A549 (cell line): Measurements from ENCODE around the gene PTX3. TPM values are rescaled to one million over a fixed set of nuclear protein-coding genes. Genes with fewer than 3 reads are reported as not detected.

ENCODE experiments used
- ATAC-seq, 2 experiments: fragments of 200-7000 bp in 1 of 2; fragments of >200 bp in 1 of 2; cut with Nextera tagmentation in 1 of 2; cut with Tn5 transposase in 1 of 2; 3 replicates each; pipeline versions ENCODE4 v1.8.0 to v1.9.1; 2018 to 2020; ENCODE audit warnings: mild to moderate bottlenecking in 1 of 2, moderate library complexity in 1 of 2
- CTCF ChIA-PET: fragments of 300-600 bp; sonication (Branson Sonifier 250); formaldehyde crosslinking; extraction: SDS; loops from one replicate; lab custom pipeline; 2021; ENCODE audit warnings: antibody characterized with exemption, inconsistent platforms; lab: Yijun Ruan, JAX
- POLR2A ChIA-PET: fragments of 350-600 bp; formaldehyde crosslinking; extraction: SDS; loops from one replicate; lab custom pipeline; 2021; ENCODE audit warnings: antibody characterized with exemption, inconsistent platforms; lab: Yijun Ruan, JAX
- DNase-seq, 2 experiments: peaks; one replicate each; pipeline versions ENCODE4 v3.0.0 to v3.0.0-alpha.2; 2011 to 2016; ENCODE audit warnings: low read depth in 1 of 2, low spot score in 1 of 2
- FAIRE-seq: peaks from 2 replicates; lab custom pipeline; 2011; peaks lifted over from hg19 to GRCh38; lab: Jason Lieb, UNC
- H3K27ac ChIP-seq, 2 experiments: fragments of >200 bp; sonication (Bioruptor Twin); formaldehyde crosslinking; 3 replicates each; pipeline ENCODE4 v1.5.1; 2016 to 2017
- H3K4me1 ChIP-seq: fragments of >200 bp; sonication (Bioruptor Twin); formaldehyde crosslinking; 3 replicates; pipeline ENCODE4 v1.6.1; 2016
- H3K4me2 ChIP-seq: fragments of >200 bp; sonication (Bioruptor Twin); formaldehyde crosslinking; 3 replicates; pipeline ENCODE4 v1.6.1; 2016
- H3K4me3 ChIP-seq: fragments of >200 bp; sonication (Bioruptor Twin); formaldehyde crosslinking; 3 replicates; pipeline ENCODE4 v1.5.1; 2016
- H3K9me3 ChIP-seq: fragments of >200 bp; sonication (Bioruptor Twin); formaldehyde crosslinking; 3 replicates; pipeline ENCODE4 v1.6.1; 2016
- BHLHE40 ChIP-seq: IDR thresholded peaks from 2 replicates; pipeline ENCODE4 v1.6.1; 2012; ENCODE audit warnings: low read depth, low read length, inconsistent platforms
- CHD2 ChIP-seq: fragments of 150-350 bp; IDR thresholded peaks from 2 replicates; pipeline ENCODE4 v1.6.1; 2014; ENCODE audit warnings: low read length; ENCODE audit not compliant: partially characterized antibody
- EHMT2 ChIP-seq: fragments of 200-600 bp; sonication (generic); IDR thresholded peaks from 2 replicates; pipeline ENCODE4 v1.6.1; 2016; ENCODE audit warnings: antibody characterized with exemption, low read depth, mild to moderate bottlenecking, moderate library complexity
- EP300 ChIP-seq, 2 experiments: fragments of >200 bp; sonication (Bioruptor Twin); formaldehyde crosslinking; IDR thresholded peaks; 2 replicates in 1 of 2; 3 replicates in 1 of 2; pipeline ENCODE4 v1.6.1; 2016 to 2017
- FOSL2 ChIP-seq, 2 experiments: fragments of 450-650 bp in 1 of 2; fragments of >200 bp in 1 of 2; sonication (Bioruptor Twin) in 1 of 2; formaldehyde crosslinking; IDR thresholded peaks; 2 replicates each; pipeline versions ENCODE4 v1.5.0 to v1.6.1; 2016 to 2020; ENCODE audit warnings: mild to moderate bottlenecking in 1 of 2, moderate library complexity in 1 of 2
- FOXS1 ChIP-seq: fragments of 250-450 bp; sonication (Bioruptor Pico); IDR thresholded peaks from 2 replicates; pipeline ENCODE4 v1.5.0; 2020; ENCODE audit warnings: mild to moderate bottlenecking, moderate library complexity
- HOXB13 ChIP-seq: fragments of 250-450 bp; sonication (Bioruptor Pico); IDR thresholded peaks from 2 replicates; pipeline ENCODE4 v1.5.0; 2020; ENCODE audit warnings: low read depth, mild to moderate bottlenecking, moderate library complexity
- HOXB5 ChIP-seq: fragments of 250-450 bp; sonication (Bioruptor Pico); IDR thresholded peaks from 2 replicates; pipeline ENCODE4 v1.5.0; 2020; ENCODE audit warnings: mild to moderate bottlenecking, moderate library complexity
- JUN ChIP-seq, 2 experiments: fragments of >200 bp; sonication (Bioruptor Twin); formaldehyde crosslinking; IDR thresholded peaks; 2 replicates in 1 of 2; 3 replicates in 1 of 2; pipeline ENCODE4 v1.6.1; 2016 to 2017
- MYC ChIP-seq: IDR thresholded peaks from 2 replicates; pipeline ENCODE4 v1.6.1; 2012; ENCODE audit warnings: mild to moderate bottlenecking, inconsistent platforms, low read length, improper control_type of control experiment, borderline replicate concordance
- NFE2L2 ChIP-seq: fragments of 150-350 bp; conservative IDR thresholded peaks from 2 replicates; pipeline ENCODE4 v1.6.1; 2014; ENCODE audit warnings: low read length
- NR3C1 ChIP-seq: fragments of >200 bp; sonication (Bioruptor Twin); formaldehyde crosslinking; IDR thresholded peaks from 3 replicates; pipeline ENCODE4 v1.6.1; 2017
- POLR2A ChIP-seq: IDR thresholded peaks from 2 replicates; pipeline ENCODE4 v1.6.1; 2012; ENCODE audit warnings: mild to moderate bottlenecking, low read length
- POLR2AphosphoS2 ChIP-seq: conservative IDR thresholded peaks from 2 replicates; pipeline ENCODE4 v1.6.1; 2012; ENCODE audit warnings: low read length, improper control_type of control experiment, inconsistent platforms
- RCOR1 ChIP-seq: fragments of 150-350 bp; IDR thresholded peaks from 2 replicates; pipeline ENCODE4 v1.6.1; 2014; ENCODE audit warnings: antibody characterized with exemption, low read length, low read depth
- REST ChIP-seq: fragments of 200-600 bp; sonication (generic); IDR thresholded peaks from 2 replicates; pipeline ENCODE4 v1.6.1; 2016; ENCODE audit warnings: antibody characterized with exemption, mild to moderate bottlenecking, moderate library complexity
- RNF2 ChIP-seq: fragments of 200-600 bp; sonication (generic); IDR thresholded peaks from 2 replicates; pipeline ENCODE4 v1.6.1; 2016; ENCODE audit warnings: low read depth, mild to moderate bottlenecking, antibody characterized with exemption, moderate library complexity, borderline replicate concordance
- SMC3 ChIP-seq: fragments of >200 bp; sonication (Bioruptor Twin); formaldehyde crosslinking; IDR thresholded peaks from 3 replicates; pipeline ENCODE4 v1.6.1; 2018; ENCODE audit warnings: inconsistent platforms
- ZC3H11A ChIP-seq: fragments of 450-650 bp; IDR thresholded peaks from 2 replicates; pipeline ENCODE4 v1.6.1; 2014; ENCODE audit warnings: antibody characterized with exemption, mild to moderate bottlenecking
- ZFP36 ChIP-seq: fragments of 450-650 bp; IDR thresholded peaks from 2 replicates; pipeline ENCODE4 v1.6.1; 2014; ENCODE audit warnings: borderline replicate concordance; ENCODE audit not compliant: partially characterized antibody
- ZNF302 ChIP-seq: fragments of 250-450 bp; sonication (Bioruptor Pico); IDR thresholded peaks from 2 replicates; pipeline ENCODE4 v1.9.0; 2021; ENCODE audit warnings: inconsistent platforms, mild to moderate bottlenecking, moderate library complexity
- ZSCAN20 ChIP-seq: fragments of 250-450 bp; sonication (Bioruptor Pico); IDR thresholded peaks from 2 replicates; pipeline ENCODE4 v1.8.0; 2022; ENCODE audit warnings: mild to moderate bottlenecking, moderate library complexity
- WGBS: methylation state at CpG from one replicate; pipeline ENCODE4 v1.1.6; 2017; ENCODE audit errors: missing lambda C conversion rate; 5-methylcytosine and 5-hydroxymethylcytosine counted together
- polyA plus RNA-seq, 4 experiments: library from polyadenylated mRNA; depleted of rRNA in 3 of 4; stranded (reverse); fragments of >200 nt; fragmentation: RNase III in 1 of 4; extraction: RNeasy Plus Mini Kit Qiagen cat#74134 plus additional on column Dnase treatment in 1 of 4; gene quantifications; 2 replicates in 3 of 4; 3 replicates in 1 of 4; pipeline ENCODE4 v1.2.3, GENCODE V29; 2011 to 2017
- TF ChIP-seq, protein P1 (sequence below): fragments of 250-450 bp; sonication (Bioruptor Pico); IDR thresholded peaks from 2 replicates; pipeline ENCODE4 v1.5.0; 2021; ENCODE audit warnings: mild to moderate bottlenecking, moderate library complexity, borderline replicate concordance
- TF ChIP-seq, protein P2 (sequence below): fragments of 450-650 bp; IDR thresholded peaks from 2 replicates; pipeline ENCODE4 v1.6.1; 2014; ENCODE audit warnings: antibody characterized with exemption

Gene PTX3
- polyA plus RNA-seq, 2 of the 4 experiments (the other 2 are of a cell fraction): 0.14 to 0.35 TPM

DNA sequence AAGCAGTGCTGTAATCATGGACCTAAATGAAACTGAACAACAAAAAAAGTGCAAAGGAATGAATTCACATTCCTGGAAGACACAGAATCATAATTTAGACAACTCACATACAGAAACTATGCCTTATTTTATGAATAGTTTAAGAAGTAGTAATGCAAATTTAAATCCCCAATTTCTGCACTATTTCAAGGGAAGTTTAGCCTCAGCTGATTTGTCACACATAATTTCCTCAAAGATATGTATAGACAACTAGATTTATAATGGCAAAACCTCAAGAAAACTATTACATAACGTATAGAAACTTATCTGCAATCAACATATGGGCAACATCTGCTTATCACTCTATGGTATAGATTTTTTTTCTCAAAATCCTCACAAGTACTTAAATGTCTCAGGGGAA is 7.8 kb upstream of the PTX3 start:
- CTCF ChIA-PET: no interaction called here
- no peak overlapping the region for H3K4me3 ChIP-seq
- TF ChIP-seq ZFP36 (no peak), RNF2 (no peak), EHMT2 (no peak), FOSL2 (IDR thresholded peaks at IDR 0.05) (no peak), FOSL2 (CRISPR knock-in tag; IDR thresholded peaks at IDR 0.05) (no peak), FOXS1 (CRISPR knock-in tag) (no peak), BHLHE40 (no peak), ZSCAN20 (CRISPR knock-in tag) (no peak), EP300 (IDR thresholded peaks at IDR 0.05) (no peak), REST (no peak), ZNF302 (CRISPR knock-in tag) (no peak), HOXB5 (CRISPR knock-in tag) (no peak), CHD2 (no peak), POLR2AphosphoS2 (no peak), ZC3H11A (no peak), NFE2L2 (no peak), NR3C1 (no peak), MYC (no peak), RCOR1 (no peak)
- TF ChIP-seq, protein P1, sequence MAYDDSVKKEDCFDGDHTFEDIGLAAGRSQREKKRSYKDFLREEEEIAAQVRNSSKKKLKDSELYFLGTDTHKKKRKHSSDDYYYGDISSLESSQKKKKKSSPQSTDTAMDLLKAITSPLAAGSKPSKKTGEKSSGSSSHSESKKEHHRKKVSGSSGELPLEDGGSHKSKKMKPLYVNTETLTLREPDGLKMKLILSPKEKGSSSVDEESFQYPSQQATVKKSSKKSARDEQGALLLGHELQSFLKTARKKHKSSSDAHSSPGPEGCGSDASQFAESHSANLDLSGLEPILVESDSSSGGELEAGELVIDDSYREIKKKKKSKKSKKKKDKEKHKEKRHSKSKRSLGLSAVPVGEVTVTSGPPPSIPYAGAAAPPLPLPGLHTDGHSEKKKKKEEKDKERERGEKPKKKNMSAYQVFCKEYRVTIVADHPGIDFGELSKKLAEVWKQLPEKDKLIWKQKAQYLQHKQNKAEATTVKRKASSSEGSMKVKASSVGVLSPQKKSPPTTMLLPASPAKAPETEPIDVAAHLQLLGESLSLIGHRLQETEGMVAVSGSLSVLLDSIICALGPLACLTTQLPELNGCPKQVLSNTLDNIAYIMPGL: no peak
- TF ChIP-seq, all 56 proteins: peak for 0
- FAIRE-seq: no peak
- Histone ChIP-seq H3K27ac (no peak overlapping the region), H3K9me3 (no peaks in the 10 kb centered on the region), H3K4me2 (no peak overlapping the region), H3K4me1 (no peaks in the 10 kb centered on the region)
- POLR2A ChIA-PET: no interaction called here
- ATAC-seq: no peak
- DNase-seq: no peak
- 56% methylated on average over 1 of the region's 1 CpG for WGBS

DNA sequence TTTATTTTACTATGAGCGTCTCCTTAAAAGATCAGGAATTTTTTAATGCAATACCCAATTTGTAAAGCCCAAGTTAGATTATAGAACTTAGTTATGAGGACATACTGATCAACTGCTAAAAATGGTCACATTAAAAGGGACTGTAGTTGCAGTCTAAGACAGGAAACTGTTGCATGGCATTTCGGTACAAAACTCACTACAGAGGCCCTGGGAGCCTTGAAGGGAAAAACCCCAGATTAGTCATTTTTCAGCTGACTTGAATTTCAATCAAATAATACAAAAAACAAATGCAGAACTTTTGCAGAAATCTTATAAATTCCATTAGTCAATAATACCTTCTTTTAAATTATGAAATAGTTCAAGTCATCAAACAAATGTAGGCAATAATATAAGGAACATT is 6.9 kb upstream of the PTX3 start:
- Histone ChIP-seq H3K4me1 (no peaks in the 10 kb centered on the region), H3K9me3 (no peaks in the 10 kb centered on the region), H3K4me2 (no peak overlapping the region), H3K27ac (no peak overlapping the region), H3K4me3 (no peak overlapping the region)
- 57% methylated on average over 2 of the region's 2 CpGs for WGBS
- FAIRE-seq (no peak), ATAC-seq (no peak), DNase-seq (no peak)
- POLR2A ChIA-PET: no interaction called here
- TF ChIP-seq REST: no peak
- no peak for TF ChIP-seq POLR2A
- TF ChIP-seq, protein P2, sequence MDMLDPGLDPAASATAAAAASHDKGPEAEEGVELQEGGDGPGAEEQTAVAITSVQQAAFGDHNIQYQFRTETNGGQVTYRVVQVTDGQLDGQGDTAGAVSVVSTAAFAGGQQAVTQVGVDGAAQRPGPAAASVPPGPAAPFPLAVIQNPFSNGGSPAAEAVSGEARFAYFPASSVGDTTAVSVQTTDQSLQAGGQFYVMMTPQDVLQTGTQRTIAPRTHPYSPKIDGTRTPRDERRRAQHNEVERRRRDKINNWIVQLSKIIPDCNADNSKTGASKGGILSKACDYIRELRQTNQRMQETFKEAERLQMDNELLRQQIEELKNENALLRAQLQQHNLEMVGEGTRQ: no peak
- TF ChIP-seq ZNF302 (CRISPR knock-in tag): no peak
- TF ChIP-seq SMC3: no peak
- no peak for TF ChIP-seq HOXB13 (CRISPR knock-in tag)
- TF ChIP-seq JUN (IDR thresholded peaks at IDR 0.05): no peak
- CTCF ChIA-PET: no interaction called here
